Muscle of leg (tissue), 11 donors: Measurements from ENCODE around the gene EXOC3. TPM values are rescaled to one million over a fixed set of nuclear protein-coding genes. Genes with fewer than 3 reads are reported as not detected.

Source experiments
- DNase-seq: peaks from one replicate; pipeline ENCODE4 v3.0.0; 2013
- H3K27ac ChIP-seq: one replicate; pipeline ENCODE4 v1.5.1; 2013; ENCODE audit warnings: mild to moderate bottlenecking, low read length, control low read depth
- H3K27me3 ChIP-seq: one replicate; pipeline ENCODE4 v1.6.1; 2013; ENCODE audit warnings: low read length; ENCODE audit not compliant: control insufficient read depth, insufficient read depth
- H3K36me3 ChIP-seq: one replicate; pipeline ENCODE4 v1.6.1; 2013; ENCODE audit warnings: low read length; ENCODE audit not compliant: control insufficient read depth, insufficient read depth
- H3K4me1 ChIP-seq: one replicate; pipeline ENCODE4 v1.6.1; 2013; ENCODE audit warnings: low read length; ENCODE audit not compliant: control insufficient read depth, insufficient read depth
- H3K4me3 ChIP-seq: one replicate; pipeline ENCODE4 v1.5.1; 2013; ENCODE audit warnings: low read length, control low read depth
- H3K9me3 ChIP-seq: replicated peaks from 2 replicates; pipeline ENCODE4 v1.6.1; 2013; ENCODE audit warnings: low read depth, low read length; ENCODE audit not compliant: control insufficient read depth
- WGBS: methylation state at CpG from one replicate; pipeline ENCODE4 v1.1.5; 2013; ENCODE audit warnings: missing lambda C conversion rate; ENCODE audit not compliant: insufficient coverage; 5-methylcytosine and 5-hydroxymethylcytosine counted together
- polyA plus RNA-seq, 8 donors: library from polyadenylated mRNA; unstranded; fragments of 120-200 nt; gene quantifications; one replicate each; pipeline versions ENCODE4 v1.2.1 to v1.2.3, GENCODE V29; 2013; ENCODE audit warnings: inconsistent platforms in 1 of 8, low replicate concordance in 1 of 8; ENCODE audit not compliant: insufficient read length in 8 of 8, insufficient read depth in 1 of 8
- total RNA-seq: library from RNA; stranded (reverse); fragments of 120-200 nt; gene quantifications from one replicate; pipeline ENCODE4 v1.2.4, GENCODE V29; 2013

The EXOC3 gene
- total and polyA plus RNA-seq, 9 donors = 28.0 to 44.8 (median 35.9) TPM

DNA sequence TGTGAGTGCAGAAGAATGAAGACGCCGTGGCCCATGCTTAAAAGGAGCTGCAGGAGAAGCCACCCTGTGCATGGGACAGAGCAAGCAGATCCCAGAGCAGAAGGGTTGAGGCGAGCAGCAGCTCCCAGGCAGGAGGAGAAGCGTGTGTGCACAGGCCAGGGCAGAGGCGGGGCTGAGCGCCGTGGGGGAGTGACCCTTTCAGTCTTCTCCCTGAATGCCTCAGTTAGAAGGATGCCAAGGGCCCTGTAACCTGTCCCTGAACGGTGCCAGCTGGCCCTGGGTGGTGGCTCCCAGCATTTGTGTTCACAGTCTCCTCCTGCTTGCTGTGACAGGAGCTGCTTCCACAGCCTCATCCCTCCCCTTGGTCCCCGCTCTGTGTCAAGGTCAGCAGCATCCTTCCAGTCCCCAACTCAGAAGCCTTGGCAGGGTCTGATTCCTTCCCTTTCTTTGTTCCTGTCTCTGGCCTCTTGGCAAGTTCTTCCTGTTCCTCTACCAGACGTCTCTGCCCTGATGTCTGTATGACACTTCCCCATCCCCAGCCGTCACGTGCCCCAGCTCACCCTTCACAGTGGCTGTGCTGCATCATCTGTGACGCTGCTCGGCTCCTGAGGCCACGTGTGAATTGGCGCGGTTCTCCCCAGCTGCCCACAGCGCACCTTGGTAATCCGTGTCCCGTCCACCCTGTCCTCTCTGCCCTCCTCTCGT lies 5.2 kb downstream of the EXOC3 start:
- 87% methylated on average over 21 of the region's 21 CpGs for WGBS
- DNase-seq = peak; percentile 69
- Histone ChIP-seq H3K36me3 (peaks cover 61% of the 10 kb centered on the region), H3K4me3 (no peak overlapping the region), H3K4me1 (peaks cover 9% of the 10 kb centered on the region), H3K27ac (no peak overlapping the region), H3K27me3 (no peaks in the 10 kb centered on the region), H3K9me3 (peaks cover 14% of the 10 kb centered on the region)

- H3K36me3 ChIP-seq = peaks cover 67% of the 10 kb centered on the region
- no peak overlapping the region for H3K27ac ChIP-seq
- H3K9me3 ChIP-seq = peaks cover 14% of the 10 kb centered on the region
- no peaks in the 10 kb centered on the region for H3K27me3 ChIP-seq
- H3K4me1 ChIP-seq = peaks cover 5% of the 10 kb centered on the region
- no peak overlapping the region for H3K4me3 ChIP-seq
- WGBS = 90% methylated on average over 12 of the region's 12 CpGs
- no peak for DNase-seq
These were observed 5.8 kb downstream of the EXOC3 start for GRCh38 chr5:448766-449090.

DNA sequence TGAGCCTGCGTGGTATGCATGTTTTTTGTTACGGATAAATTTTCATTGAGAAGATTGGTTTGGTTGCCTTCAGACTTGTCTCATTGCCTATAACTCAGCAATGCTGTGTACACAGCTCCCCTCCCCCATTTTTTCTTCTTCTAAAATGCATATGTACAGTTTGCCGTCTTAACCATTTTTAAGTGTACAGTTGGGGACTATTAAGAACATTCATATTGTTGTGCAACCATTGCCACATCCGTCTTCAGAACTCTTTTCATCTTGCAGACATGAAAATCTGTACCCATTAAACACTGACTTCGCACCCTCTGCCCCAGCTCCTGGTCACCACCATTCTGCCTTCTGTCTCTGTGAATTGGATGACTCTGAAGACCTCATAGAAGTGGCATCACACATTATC lies 6.2 kb downstream of the EXOC3 start:
- 80% methylated on average over 1 of the region's 5 CpGs for WGBS
- peaks cover 71% of the 10 kb centered on the region for H3K36me3 ChIP-seq
- no peak overlapping the region for H3K4me3 ChIP-seq
- no peak overlapping the region for H3K27ac ChIP-seq
- DNase-seq = no peak
- peaks cover under 1% of the 10 kb centered on the region for H3K4me1 ChIP-seq
- H3K27me3 ChIP-seq = no peaks in the 10 kb centered on the region
- peaks cover 14% of the 10 kb centered on the region for H3K9me3 ChIP-seq

DNA sequence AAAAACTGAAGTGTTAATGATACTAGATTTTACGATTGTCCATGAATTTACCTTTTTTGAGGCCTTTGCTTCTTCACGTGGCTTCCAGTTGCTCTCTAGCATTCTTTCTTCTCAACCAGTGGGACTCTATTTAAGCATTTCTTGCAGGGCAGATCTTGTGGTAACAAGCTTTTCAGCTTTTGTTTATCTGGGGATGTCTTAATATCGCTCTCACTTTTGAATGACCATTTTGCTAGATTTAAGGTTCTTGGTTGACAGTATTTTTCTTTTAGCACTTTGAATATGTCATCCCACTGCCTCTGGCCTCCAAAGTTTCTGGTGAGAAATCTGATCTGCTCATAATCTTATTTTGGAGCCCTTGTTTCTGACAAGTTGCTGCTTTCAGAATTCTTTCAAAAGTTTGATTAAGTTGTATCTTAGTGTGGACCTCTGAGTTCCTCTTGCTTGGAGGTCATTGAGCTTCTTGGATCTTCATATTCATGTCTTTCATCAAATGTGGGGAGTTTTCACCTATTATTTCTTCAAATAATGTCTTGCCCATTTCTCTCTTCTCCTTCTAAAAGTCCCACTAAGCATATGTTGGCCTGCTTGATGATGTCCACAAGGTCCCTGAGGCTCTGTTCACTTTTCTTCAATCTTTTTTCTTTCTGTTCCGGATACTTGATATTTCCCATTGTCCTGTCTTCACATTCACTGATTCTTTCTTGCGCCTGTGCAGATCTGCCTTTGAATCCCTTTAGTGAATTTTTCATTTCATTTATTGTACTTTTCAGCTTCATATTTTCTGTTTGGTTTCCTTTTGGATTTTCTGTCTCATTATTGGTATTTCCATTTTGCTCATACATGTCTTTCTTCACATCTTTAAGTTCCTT lies 8.8 kb downstream of the EXOC3 start:
- no peak for DNase-seq
- 100% methylated on average over 1 of the region's 5 CpGs for WGBS
- no peaks in the 10 kb centered on the region for H3K27me3 ChIP-seq
- H3K4me3 ChIP-seq = no peak overlapping the region
- H3K9me3 ChIP-seq = peaks cover 14% of the 10 kb centered on the region
- no peaks in the 10 kb centered on the region for H3K4me1 ChIP-seq
- H3K36me3 ChIP-seq = peaks cover 74% of the 10 kb centered on the region
- H3K27ac ChIP-seq = no peak overlapping the region

DNA sequence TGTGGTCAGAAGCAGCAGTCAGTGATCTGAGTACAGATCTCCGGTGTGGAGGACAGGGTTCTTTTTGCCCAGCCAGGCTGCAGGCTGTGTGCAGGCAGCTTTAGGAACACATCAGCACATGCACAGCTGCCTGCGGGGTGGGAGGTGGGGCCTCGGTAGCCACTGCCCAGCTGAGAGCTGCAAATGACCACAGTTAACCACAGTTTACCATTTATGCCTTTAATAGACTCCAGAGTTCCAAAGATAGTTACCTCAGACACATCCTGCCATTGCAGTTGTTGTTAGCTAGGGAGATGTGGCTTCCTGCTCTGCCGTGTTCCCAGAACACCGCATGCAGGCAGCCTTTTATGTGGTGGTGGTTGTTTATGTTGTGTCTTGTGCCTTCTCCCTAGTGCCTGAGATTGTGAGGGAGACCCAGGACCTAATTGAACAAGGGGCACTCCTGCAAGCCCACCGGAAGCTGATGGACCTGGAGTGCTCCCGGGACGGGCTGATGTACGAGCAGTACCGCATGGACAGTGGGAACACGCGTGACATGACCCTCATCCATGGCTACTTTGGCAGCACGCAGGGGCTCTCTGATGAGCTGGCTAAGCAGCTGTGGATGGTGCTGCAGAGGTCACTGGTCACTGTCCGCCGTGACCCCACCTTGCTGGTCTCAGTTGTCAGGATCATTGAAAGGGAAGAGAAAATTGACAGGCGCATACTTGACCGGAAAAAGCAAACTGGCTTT lies 10.2 kb downstream of the EXOC3 start:
- Histone ChIP-seq H3K27ac (no peak overlapping the region), H3K4me1 (no peaks in the 10 kb centered on the region), H3K36me3 (peaks cover 73% of the 10 kb centered on the region), H3K9me3 (peaks cover 14% of the 10 kb centered on the region), H3K4me3 (no peak overlapping the region), H3K27me3 (no peaks in the 10 kb centered on the region)
- no peak for DNase-seq
- WGBS = 97% methylated on average over 16 of the region's 17 CpGs

DNA sequence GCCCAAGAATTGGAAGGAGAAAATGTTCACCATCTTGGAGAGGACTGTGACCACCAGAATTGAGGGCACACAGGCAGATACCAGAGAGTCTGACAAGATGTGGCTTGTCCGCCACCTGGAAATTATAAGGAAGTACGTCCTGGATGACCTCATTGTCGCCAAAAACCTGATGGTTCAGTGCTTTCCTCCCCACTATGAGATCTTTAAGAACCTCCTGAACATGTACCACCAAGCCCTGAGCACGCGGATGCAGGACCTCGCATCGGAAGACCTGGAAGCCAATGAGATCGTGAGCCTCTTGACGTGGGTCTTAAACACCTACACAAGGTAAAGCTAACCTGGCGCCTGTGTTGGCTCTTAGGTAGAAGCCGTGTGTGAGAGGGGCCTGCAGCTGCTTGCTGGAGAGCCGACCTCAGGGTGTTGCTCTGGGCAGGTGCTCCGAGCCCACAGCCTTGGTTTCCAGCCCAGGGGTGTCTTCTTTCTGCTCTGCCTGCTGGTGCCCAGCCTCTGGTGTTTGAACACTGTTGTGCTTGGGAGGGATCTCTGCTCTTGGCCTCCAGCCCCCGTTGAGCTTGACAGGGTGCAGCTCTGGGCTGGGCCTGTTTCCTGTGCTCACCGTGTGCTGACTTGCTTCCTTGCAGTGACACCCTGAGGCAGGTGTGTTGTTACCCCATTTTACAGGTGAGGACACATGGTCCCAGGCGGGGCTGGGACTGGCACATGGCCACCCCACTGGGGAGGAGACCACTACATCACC lies 10.9 kb downstream of the EXOC3 start:
- Histone ChIP-seq H3K36me3 (peaks cover 71% of the 10 kb centered on the region), H3K4me3 (no peak overlapping the region), H3K9me3 (peaks cover 14% of the 10 kb centered on the region), H3K4me1 (no peaks in the 10 kb centered on the region), H3K27ac (no peak overlapping the region), H3K27me3 (no peaks in the 10 kb centered on the region)
- WGBS = 87% methylated on average over 9 of the region's 16 CpGs
- no peak for DNase-seq

DNA sequence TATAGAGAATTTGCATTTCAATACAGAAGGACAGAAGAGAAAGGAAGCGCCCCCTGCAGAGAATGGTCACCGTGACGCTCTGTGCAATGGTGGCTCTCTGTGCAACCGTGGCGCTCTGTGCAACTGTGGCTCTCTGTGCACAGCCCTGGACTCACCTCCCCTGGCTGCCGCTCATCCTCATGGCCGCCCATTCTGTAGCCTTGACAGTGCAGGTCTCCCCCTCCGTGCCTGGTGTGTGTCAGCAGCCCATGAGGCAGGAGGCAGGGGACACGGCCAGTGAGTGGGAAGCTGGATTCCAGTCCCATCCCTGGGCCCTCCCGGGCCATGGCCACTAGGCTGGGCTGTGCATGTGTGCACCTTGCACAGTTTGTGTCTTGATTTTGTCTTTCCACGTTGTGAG lies 12.0 kb downstream of the EXOC3 start:
- H3K4me1 ChIP-seq = no peaks in the 10 kb centered on the region
- H3K36me3 ChIP-seq = peaks cover 69% of the 10 kb centered on the region
- no peak overlapping the region for H3K27ac ChIP-seq
- no peak overlapping the region for H3K4me3 ChIP-seq
- H3K9me3 ChIP-seq = peaks cover 14% of the 10 kb centered on the region
- no peak for DNase-seq
- 74% methylated on average over 10 of the region's 11 CpGs for WGBS
- no peaks in the 10 kb centered on the region for H3K27me3 ChIP-seq

- H3K4me3 ChIP-seq = no peak overlapping the region
- peaks cover 11% of the 10 kb centered on the region for H3K9me3 ChIP-seq
- no peaks in the 10 kb centered on the region for H3K27me3 ChIP-seq
- WGBS = 77% methylated on average over 5 of the region's 11 CpGs
- no peak overlapping the region for H3K27ac ChIP-seq
- no peak for DNase-seq
- H3K4me1 ChIP-seq = no peaks in the 10 kb centered on the region
- peaks cover 74% of the 10 kb centered on the region for H3K36me3 ChIP-seq
These were observed 12.8 kb downstream of the EXOC3 start for GRCh38 chr5:455806-456205.

GRCh38 chr5:456351-457194 lies 13.6 kb downstream of the EXOC3 start:
- whole genome bisulfite sequencing = 94% methylated on average over 25 of the region's 28 CpGs
- Histone ChIP-seq H3K27me3 (no peaks in the 10 kb centered on the region), H3K27ac (no peak overlapping the region), H3K9me3 (peaks cover 9% of the 10 kb centered on the region), H3K4me3 (no peak overlapping the region), H3K4me1 (no peaks in the 10 kb centered on the region), H3K36me3 (peaks cover 74% of the 10 kb centered on the region)
- DNase-seq = no peak
